HG03095 (cell line): ENCODE data around the gene DEDD2.

Source experiments
- ATAC-seq: cut with Tn5 transposase; IDR thresholded peaks from one replicate; pipeline ENCODE4 v1.9.1; 2021; ENCODE audit warnings: moderate library complexity; ENCODE audit not compliant: unreplicated experiment

Gene DEDD2

DNA sequence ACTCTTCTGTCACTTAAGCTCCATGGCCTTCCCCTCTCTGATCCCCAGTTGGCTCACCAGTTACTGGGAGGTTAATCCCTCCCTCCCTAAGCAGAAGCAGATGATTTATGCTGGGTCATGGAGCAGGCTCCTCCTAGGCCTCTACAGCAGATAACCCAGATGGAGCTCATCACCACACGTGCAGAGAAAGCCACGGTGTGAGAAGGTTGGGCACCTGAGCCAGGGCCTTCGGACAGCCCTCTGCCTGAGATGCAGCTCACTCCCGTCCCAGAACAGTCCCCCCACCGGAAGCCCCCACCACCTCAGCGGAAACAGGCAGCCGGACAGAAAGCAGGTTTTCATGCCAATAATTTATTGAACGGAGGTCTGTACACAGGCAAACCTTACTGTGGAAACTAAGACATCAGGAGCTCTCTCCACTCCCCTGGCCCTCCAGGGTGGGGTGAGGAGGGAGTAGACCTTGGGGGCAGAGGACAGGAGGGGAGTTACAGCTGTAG, 12.4 kb upstream of the DEDD2 start:
- no peak for ATAC-seq

DNA sequence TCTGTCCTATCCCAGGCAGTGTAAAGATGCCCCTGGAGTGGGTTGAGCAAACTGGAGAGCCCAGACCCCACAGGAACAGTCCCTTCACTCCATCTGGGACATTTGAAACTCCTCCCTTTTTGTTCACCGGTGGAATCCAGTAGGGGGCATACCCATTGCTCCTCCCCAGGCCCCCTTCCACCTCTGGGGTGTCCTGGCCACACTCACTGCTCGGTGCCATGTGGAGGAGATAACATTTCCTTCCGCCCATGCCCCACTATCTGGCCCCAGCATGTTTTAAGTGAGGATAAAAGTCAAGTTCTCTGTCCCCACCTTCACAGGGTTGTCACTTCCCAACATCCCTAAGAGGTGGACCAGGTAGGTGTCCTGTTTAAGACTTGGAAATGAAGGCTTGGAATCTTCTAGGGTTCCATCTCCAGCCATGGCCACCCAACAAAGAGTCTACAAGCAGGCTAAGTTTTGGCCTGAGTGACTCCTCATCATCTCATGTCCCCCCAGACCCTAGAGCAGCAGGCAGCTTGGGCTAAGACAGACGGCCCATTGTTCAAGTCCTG, 11.9 kb upstream of the DEDD2 start:
- no peak for ATAC-seq

- ATAC-seq: no peak
Measured at GRCh38 chr19:42228641-42229040, 11.2 kb upstream of the DEDD2 start.

GRCh38 chr19:42226886-42227285, 9.4 kb upstream of the DEDD2 start:
- ATAC-seq: no peak

GRCh38 chr19:42225718-42226292, 8.3 kb upstream of the DEDD2 start:
- ATAC-seq: no peak

DNA sequence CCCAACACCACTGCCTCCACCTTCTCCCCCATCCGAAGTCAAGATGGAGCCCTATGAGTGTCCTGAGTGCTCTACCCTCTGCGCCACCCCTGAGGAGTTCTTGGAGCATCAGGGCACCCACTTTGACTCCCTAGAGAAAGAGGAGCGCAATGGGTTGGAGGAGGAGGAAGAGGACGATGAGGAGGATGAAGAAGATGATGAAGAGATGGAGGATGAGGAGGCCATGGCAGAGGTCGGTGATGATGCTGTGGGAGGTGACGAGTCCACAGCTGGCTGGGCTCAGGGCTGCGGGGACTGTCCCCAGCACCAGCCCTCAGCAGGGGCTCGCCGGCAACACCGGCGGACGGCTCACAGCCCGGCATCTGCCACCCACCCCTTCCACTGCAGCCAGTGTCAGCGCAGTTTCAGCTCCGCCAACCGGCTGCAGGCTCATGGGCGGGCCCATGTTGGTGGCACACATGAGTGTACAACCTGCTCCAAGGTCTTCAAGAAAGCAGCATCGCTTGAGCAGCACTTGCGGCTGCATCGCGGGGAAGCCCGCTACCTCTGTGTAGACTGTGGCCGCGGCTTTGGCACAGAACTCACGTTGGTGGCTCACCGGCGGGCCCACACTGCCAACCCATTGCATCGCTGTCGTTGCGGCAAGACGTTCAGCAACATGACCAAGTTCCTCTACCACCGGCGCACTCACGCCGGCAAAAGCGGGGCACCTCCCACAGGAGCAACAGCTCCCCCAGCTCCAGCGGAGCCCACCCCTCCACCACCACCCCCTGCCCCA, 7.7 kb upstream of the DEDD2 start:
- no peak for ATAC-seq

DNA sequence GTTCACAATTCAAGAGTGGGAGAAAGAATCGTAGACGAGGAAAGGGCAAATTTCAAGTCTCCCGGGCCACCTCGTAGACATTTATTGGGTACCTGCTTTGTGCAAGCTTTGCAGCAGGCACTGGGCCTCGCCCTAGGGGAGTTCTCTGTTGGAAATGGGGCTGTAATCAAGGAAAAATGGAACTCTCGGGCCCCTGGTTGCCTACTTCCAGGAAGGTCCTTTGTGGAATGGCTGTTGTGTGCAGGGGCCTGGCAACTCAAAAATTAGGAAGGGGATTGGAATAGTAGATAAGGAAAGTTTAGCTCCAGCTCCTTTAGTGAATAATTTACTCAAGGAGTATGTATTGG, 3.2 kb upstream of the DEDD2 start:
- no peak for ATAC-seq

DNA sequence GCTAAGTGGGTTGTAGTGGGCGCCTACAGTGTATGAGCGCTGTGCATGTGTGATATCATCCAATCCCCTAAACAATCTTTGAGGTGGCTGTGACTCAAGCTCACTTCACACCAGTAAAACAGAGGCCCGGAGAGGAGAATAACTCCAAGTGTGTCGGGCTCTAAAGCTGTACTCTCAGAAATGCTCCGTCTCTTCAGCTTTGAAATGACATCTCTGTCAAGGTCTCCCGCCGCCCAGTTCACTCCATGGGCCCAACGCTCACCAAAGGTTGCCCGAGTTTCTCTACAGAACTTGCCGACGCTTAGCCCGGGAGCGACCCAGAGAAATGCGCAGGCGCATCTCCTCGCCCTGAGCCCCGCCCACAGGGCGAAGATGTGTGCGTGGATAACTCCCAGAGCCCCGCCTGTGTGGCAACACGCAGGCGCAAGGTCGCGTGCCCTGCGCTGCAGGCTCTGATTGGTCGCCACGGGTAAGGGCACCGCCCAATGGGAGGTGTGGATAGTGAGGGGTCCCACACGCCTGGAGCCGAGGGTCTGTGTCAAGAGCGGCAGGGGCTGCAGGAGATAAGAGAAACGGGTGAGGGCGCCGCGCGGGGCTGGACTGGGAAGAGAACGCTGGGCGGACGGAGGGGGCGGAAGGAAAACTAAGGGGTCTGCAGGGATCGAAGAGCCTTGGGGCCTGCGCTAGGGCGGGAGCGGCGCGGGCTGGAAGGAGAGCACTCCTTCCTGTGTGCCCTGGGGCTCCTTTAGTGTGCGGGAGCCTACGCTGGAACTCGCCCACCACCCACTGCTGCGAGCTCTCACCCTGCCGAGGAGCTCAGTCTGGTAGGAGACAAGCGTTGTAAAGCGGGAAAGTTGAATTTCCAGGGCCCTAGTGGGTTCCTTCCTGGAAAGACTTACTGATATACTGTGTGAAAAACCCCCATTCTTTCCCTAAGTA, 2.6 kb upstream of the DEDD2 start, which contains the start of gene ZNF526:
Gene ZNF526 (plus strand): TSS at position 501 of the 939 bp plus-strand sequence. CDS start 4,092 bp downstream, outside the sequence.
- peak; percentile 58 for ATAC-seq

DNA sequence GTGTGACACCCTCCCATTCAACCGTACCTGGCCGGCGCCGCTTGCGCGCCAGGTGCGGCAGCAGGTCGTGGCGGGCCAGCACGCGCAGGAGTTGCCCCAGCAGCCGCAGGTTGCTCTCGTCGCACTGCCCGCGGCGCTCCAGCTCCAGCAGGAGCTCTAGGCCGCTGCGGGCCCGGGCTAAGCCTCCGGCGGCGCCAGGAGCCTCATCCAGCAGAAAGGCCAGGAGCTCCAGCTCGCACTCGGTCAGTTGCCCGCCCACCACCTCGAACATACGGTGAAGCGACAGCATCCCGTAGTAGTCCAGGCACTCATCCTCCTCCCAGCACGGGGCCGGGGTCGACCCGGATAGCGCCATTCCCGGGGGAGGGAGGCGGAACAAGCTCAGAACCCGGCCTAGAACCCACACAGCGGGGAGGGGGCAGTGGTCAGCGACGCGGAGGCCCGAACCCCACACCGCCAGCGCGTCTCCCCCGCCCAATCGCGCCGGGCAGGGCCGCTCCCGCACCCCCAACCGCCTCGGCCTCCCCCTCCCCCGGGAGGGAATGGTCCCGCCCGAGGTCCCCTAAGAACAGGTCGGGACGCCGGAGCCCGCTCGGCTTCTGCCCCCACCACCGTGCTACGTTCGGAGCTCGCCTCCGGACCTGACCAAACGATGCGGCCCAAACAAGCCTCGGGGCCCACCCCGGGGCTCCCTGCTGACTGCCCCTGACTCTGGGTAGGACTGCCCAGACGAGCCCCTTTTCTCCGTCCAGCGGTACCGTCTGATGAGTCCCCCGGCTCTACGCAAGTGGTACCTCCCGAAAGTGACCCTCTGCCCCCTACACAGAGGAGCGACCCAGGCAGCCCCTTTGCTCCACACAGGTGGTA, 591 bp downstream of the DEDD2 start:
- ATAC-seq: peak; percentile 13

DNA sequence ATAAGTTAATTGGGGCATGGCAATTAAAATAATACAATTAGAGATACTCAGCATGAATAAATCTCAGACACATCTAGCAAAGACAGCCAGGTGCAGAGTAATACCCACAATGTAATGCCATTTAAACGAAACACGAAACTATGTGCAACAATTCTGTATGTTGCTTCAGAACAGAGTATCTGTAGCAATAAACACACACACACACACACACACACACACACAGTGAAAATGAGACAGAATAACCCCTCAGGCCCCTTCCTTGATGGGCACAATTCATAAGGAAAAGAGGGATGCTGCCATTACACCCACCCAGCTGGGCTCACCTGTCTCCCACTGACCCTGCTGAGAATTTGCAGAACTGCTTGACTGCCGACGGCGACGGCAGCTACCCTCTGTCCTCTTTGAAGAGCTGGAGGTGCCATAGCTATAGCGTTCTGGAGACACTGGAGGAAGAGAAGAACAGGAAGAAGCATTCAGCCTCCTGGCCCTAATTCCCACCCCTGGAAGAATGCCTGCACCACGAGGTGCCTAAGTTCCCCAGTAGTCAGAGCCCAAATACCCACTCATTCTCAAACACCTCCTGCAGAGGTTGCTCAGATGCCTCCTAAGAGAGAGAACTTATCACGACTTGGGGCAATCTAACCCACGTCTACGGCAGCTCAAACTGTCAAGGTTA, 2.5 kb downstream of the DEDD2 start:
- ATAC-seq: no peak

GRCh38 chr19:42212886-42213285, 4.6 kb downstream of the DEDD2 start:
- no peak for ATAC-seq

- ATAC-seq: no peak
Measured at GRCh38 chr19:42208612-42209011, 8.9 kb downstream of the DEDD2 start.

DNA sequence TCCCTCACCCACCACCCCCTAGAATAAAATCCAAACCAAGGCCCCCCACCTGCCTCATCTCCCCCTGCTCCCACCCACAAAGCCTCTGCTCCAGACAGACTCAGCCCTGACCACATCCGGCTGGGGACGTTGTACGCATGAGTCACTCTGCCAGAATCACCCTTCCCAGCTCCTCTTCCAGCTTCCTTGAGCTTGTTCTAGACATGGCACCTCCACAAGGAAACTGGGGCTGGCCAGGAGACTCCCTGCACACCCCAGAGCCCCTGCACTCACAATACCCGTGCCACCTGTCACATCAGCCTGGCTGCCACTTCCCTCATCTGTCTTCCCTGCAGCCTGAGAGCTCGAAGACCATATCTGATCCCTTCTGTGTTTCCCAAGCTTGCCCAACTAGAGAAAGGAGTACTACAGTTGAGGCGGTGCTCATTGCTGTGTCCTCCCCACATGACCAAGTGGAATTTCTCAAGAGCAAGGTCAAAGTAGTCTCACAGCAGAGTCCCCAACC, 9.7 kb downstream of the DEDD2 start:
- no peak for ATAC-seq

DNA sequence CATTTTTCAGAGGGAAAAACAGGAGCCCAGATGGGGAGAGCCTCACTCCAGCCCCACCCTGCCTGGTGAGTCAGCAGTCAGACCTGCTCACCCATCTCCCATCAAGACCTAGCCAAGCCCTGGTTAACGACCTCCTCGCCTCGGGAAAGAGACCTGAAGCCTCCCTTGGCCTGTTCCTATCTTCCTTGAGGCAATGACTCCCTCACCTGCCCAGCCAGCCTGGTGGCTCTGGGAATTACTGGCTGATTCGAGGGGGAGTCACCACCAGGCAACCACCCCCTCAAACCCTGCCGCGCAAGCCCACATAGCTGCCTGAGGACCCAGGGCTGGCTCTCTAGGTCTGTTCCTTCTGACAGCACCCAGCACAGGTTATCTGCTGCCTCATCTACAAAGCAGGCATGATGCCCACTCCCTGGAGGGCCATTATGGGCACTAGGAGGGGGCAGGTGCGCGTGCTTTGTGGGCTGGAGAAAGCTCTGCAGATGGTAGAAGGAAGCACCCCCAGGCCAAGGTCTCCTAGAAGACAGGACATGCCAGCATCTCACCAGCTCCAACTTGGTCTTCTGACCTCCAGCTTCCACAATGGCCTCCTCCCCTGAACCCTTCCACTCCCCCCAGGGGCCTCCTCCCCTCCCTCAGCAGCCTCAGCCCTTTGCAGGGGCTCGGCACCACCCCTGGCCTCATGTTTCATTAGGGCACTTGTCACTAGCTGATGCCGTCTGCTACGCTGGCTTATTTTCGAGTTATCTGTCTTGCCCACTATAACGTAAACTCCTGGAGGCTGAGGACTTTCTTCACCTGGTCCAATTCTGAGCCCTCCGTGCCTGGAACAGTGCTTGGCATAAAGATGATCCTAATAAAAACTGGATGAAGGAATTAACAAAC, 10.4 kb downstream of the DEDD2 start:
- no peak for ATAC-seq

DNA sequence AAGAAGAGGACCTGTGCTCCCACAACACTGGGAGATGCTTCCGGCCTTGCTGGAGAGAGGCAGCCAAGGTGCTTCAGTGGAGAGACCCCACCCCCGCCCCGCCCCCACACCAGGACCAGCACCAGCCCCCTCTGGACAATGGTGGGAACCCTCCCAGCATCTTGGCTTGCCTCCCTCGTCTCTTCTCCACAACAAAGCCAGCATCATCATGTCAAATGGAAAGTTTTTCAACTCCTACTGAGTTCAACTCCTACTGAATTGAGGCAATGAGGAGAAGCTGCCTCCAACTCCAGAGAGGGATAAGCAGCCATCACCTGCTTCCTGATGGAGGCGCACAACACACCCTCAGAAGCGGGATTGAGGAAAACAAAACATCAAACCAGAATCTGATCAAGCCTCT, 12.8 kb downstream of the DEDD2 start:
- ATAC-seq: no peak

DNA sequence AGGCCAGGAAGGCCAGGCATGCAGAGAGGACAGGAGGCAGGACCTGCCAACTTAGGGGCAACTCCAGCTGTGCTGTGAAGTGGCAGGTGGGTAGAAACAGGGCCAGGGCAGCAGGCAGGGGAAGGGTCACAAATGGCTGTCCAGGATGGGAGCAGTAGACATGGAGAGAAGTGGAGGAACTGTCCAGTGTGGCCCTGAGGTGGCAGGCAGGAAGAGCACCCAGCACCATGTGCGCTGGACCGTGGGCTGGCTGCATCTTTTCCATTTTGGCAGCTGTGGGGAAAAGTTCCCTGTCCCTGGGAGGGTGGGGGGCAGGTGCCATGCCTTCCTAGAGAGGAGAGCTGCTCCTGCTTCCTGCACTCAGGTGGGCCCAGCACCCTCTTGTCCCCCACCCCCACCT, 13.8 kb downstream of the DEDD2 start:
- ATAC-seq: no peak

- no peak for ATAC-seq
Measured at GRCh38 chr19:42202290-42202880, 15.1 kb downstream of the DEDD2 start.
